ENCODE data around the gene PEMT. TPM values are rescaled to one million over a fixed set of nuclear protein-coding genes. Genes with fewer than 3 reads are reported as not detected.

Gene PEMT
- total RNA-seq, 1 donor from 2014 or later, result 24.0 TPM

GRCh38 chr17:17531156-17531555 is 60.4 kb downstream of the PEMT start:
- Mint-ChIP-seq H3K27me3 (ENCODE audit: unreplicated experiment) (peaks cover 5% of the 10 kb centered on the region), H3K9me3 (ENCODE audit: unreplicated experiment) (peaks cover 2% of the 10 kb centered on the region), H3K36me3 (ENCODE audit: unreplicated experiment) (no peaks in the 10 kb centered on the region), H3K4me1 (ENCODE audit: low read depth, unreplicated experiment) (peaks cover 11% of the 10 kb centered on the region), H3K27ac (ENCODE audit: unreplicated experiment) (peak overlapping the region; percentile 94), H3K4me3 (ENCODE audit: unreplicated experiment) (peak overlapping the region; percentile 42)
- DNase-seq, result no peak
- TF ChIP-seq CTCF (IDR thresholded peaks at IDR 0.05; ENCODE audit: partially characterized antibody, unreplicated experiment), result no peak

- H3K4me1 Mint-ChIP-seq (ENCODE audit: low read depth, unreplicated experiment), result peaks cover 17% of the 10 kb centered on the region
- no peak overlapping the region for H3K27ac Mint-ChIP-seq (ENCODE audit: unreplicated experiment)
- no peak overlapping the region for H3K4me3 Mint-ChIP-seq (ENCODE audit: unreplicated experiment)
- peaks cover 2% of the 10 kb centered on the region for H3K27me3 Mint-ChIP-seq (ENCODE audit: unreplicated experiment)
- H3K9me3 Mint-ChIP-seq (ENCODE audit: unreplicated experiment), result peaks cover 2% of the 10 kb centered on the region
- DNase-seq, result no peak
- no peaks in the 10 kb centered on the region for H3K36me3 Mint-ChIP-seq (ENCODE audit: unreplicated experiment)
- TF ChIP-seq CTCF (IDR thresholded peaks at IDR 0.05; ENCODE audit: partially characterized antibody, unreplicated experiment), result no peak
Observed at GRCh38 chr17:17528696-17529652, 62.5 kb downstream of the PEMT start.

DNA sequence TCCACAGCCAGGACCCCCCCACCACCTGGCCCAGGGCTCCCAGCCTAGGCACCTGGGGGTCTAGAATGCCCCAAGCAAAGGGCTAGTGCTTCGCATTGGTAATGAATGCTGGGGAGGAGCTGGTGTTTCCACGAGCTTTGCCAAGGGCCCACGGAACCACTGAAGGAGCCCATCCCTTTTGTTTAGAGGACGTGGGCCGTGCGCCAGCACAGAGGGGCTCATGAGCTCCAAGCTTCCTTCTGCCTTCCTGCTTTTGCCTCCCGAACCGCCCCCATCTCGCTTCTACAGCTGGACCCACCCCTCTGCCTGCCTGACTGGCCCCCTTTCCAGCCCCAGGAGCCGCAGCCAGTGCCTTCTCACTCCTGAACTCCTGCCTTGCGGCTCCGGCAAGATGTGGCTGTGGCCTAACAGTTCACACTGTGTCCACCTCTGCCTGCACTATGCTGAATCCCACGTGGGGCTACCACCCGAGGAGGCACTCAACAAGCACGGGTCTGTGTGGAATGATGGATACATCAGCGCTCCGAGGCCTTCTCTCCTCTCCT is 63.5 kb downstream of the PEMT start:
- peaks cover 21% of the 10 kb centered on the region for H3K4me1 Mint-ChIP-seq (ENCODE audit: low read depth, unreplicated experiment)
- H3K27me3 Mint-ChIP-seq (ENCODE audit: unreplicated experiment), result peaks cover under 1% of the 10 kb centered on the region
- H3K36me3 Mint-ChIP-seq (ENCODE audit: unreplicated experiment), result no peaks in the 10 kb centered on the region
- H3K27ac Mint-ChIP-seq (ENCODE audit: unreplicated experiment), result no peak overlapping the region
- H3K9me3 Mint-ChIP-seq (ENCODE audit: unreplicated experiment), result peaks cover 2% of the 10 kb centered on the region
- H3K4me3 Mint-ChIP-seq (ENCODE audit: unreplicated experiment), result no peak overlapping the region
- DNase-seq, result no peak
- TF ChIP-seq CTCF (IDR thresholded peaks at IDR 0.05; ENCODE audit: partially characterized antibody, unreplicated experiment), result no peak

DNA sequence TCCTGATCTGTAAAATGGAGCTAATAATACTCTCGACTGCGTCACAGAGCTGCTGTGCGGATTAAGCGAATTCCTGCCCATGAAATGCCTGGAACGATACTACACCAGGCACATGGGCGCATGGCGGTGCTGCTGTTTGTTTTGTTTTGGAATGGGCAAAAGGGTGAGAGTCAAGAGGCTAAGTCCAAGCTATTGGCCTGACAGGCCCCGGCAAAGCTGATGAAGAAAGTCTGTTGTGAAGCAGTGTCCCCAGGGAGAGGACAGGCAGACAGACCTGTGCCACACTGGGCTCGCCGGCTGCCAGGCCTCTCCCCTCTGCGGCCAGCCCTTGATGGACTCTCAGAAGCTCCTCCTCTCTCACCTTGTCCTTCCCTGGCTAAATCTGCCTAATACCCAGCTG is 64.0 kb downstream of the PEMT start:
- H3K27me3 Mint-ChIP-seq (ENCODE audit: unreplicated experiment), result no peaks in the 10 kb centered on the region
- peaks cover 25% of the 10 kb centered on the region for H3K4me1 Mint-ChIP-seq (ENCODE audit: low read depth, unreplicated experiment)
- H3K36me3 Mint-ChIP-seq (ENCODE audit: unreplicated experiment), result no peaks in the 10 kb centered on the region
- no peak overlapping the region for H3K27ac Mint-ChIP-seq (ENCODE audit: unreplicated experiment)
- H3K9me3 Mint-ChIP-seq (ENCODE audit: unreplicated experiment), result peaks cover 2% of the 10 kb centered on the region
- no peak for TF ChIP-seq CTCF (IDR thresholded peaks at IDR 0.05; ENCODE audit: partially characterized antibody, unreplicated experiment)
- DNase-seq, result peak; percentile 8
- H3K4me3 Mint-ChIP-seq (ENCODE audit: unreplicated experiment), result no peak overlapping the region

GRCh38 chr17:17526369-17526768 is 65.1 kb downstream of the PEMT start:
- Mint-ChIP-seq H3K9me3 (ENCODE audit: unreplicated experiment) (peaks cover 2% of the 10 kb centered on the region), H3K4me1 (ENCODE audit: low read depth, unreplicated experiment) (peaks cover 30% of the 10 kb centered on the region), H3K4me3 (ENCODE audit: unreplicated experiment) (no peak overlapping the region), H3K36me3 (ENCODE audit: unreplicated experiment) (no peaks in the 10 kb centered on the region), H3K27ac (ENCODE audit: unreplicated experiment) (no peak overlapping the region), H3K27me3 (ENCODE audit: unreplicated experiment) (no peaks in the 10 kb centered on the region)
- DNase-seq, result peak; percentile 15
- no peak for TF ChIP-seq CTCF (IDR thresholded peaks at IDR 0.05; ENCODE audit: partially characterized antibody, unreplicated experiment)

Data from glutamatergic neuron (in vitro differentiated cells).